ENCODE results near the gene GPR12.

Gene GPR12

DNA sequence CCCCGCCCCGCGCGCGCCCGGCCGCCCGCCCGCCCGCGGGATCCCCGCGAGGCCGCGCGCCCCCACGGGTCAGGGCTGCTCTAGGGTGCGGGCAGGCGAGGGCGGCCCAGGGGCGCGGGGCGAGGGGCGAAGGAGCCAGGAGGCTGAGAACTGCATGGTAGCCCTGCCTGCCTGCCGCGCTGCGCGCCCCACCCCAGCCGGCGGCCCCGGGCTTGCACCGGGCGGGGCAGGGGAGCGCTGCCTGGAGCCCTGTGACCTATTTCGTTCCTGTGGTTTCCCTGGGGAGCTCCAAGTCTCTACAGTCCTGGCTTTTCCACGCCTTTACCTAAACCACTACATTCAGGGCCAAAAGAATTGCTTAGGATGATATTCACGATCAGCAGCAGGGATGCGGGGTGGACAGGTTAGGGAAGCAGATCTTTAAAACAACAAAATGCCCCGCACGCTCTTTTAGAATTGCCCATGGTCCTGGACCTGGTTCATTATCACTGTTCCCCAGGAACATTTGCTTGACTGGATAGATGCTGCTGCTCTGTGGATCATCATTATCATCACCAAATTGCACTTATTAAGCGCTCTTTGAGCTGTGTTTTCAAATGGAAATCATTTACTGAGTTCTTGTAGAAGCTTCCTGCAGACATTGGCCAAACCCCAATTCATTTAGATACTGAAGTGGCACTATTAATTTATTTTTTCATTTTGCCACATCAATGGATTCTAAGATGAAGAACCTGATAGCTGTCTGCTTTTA, 421 bp upstream of the GPR12 start:
- CTCF ChIA-PET: no interaction called here
- Mint-ChIP-seq H3K4me3 (no peak overlapping the region), H3K4me1 (peaks cover 7% of the 10 kb centered on the region), H3K36me3 (no peaks in the 10 kb centered on the region), H3K27ac (no peak overlapping the region), H3K27me3 (peaks cover 60% of the 10 kb centered on the region), H3K9me3 (no peaks in the 10 kb centered on the region)
- no peak for DNase-seq

DNA sequence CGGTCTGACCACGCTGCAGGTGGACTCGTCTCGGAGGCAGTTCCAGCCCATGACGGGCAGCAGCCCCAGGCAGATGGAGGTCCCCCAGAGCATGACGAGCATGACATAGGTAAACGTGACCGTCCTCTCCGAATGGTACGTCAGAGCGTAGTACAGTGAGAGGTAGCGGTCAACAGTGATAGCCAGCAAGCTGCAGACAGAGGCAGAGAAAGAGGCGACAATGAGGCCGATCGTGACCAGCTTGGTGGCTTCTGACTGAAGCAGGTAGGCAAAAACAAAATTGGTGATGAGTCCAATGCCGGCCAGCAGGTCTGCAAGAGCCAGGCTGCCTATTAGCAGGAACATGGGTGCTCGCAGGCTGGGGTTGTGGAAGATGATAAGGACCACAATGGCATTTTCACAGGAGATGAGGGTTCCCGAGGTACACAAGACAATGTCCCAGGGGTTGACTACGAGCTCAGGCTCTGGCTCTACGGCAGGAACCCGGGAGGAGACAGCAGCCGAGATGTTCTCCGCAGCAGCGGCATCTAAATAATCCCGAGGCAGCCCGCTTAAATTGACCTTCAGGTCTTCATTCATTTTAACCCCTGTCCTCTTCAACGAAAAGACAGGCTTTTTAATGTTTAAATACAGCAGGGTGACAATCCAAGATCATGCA, 1.2 kb downstream of the GPR12 start:
- CTCF ChIA-PET: no interaction called here
- H3K4me1 Mint-ChIP-seq: peaks cover 7% of the 10 kb centered on the region
- H3K36me3 Mint-ChIP-seq: no peaks in the 10 kb centered on the region
- no peak overlapping the region for H3K27ac Mint-ChIP-seq
- no peaks in the 10 kb centered on the region for H3K9me3 Mint-ChIP-seq
- H3K27me3 Mint-ChIP-seq: peaks cover 54% of the 10 kb centered on the region
- no peak for DNase-seq
- H3K4me3 Mint-ChIP-seq: no peak overlapping the region

- Mint-ChIP-seq H3K4me3 (no peak overlapping the region), H3K27ac (peak overlapping the region; percentile 50), H3K36me3 (no peaks in the 10 kb centered on the region), H3K4me1 (peaks cover 7% of the 10 kb centered on the region), H3K9me3 (no peaks in the 10 kb centered on the region), H3K27me3 (peaks cover 54% of the 10 kb centered on the region)
- CTCF ChIA-PET: no interaction called here
- DNase-seq: no peak
Measured at GRCh38 chr13:26758496-26759157, 2.0 kb downstream of the GPR12 start.

- Mint-ChIP-seq H3K27me3 (peaks cover 41% of the 10 kb centered on the region), H3K9me3 (no peaks in the 10 kb centered on the region), H3K27ac (no peak overlapping the region), H3K4me3 (no peak overlapping the region), H3K4me1 (peaks cover 7% of the 10 kb centered on the region), H3K36me3 (no peaks in the 10 kb centered on the region)
- CTCF ChIA-PET: no interaction called here
- DNase-seq: no peak
Measured at GRCh38 chr13:26756961-26757360, 3.6 kb downstream of the GPR12 start.

DNA sequence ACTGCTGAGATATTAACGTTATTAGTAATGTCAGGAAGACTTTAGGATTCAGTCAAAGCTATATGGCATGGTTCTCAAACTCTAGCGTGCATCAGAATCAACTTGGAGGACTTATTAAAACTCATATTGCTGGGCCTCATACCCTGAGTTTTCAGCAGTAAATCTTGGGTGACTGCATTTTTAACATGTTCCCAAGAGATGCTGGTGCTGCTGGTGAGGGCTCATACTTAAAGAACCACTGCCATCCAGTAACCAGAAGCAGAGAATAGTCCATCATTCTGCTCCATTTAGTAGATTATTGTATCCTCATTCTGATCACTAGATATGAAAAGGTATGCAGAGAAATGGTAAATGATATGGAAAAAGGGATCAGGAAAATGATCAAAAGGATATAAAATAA, 7.9 kb downstream of the GPR12 start:
- Mint-ChIP-seq H3K4me1 (peaks cover 3% of the 10 kb centered on the region), H3K9me3 (no peaks in the 10 kb centered on the region), H3K27me3 (peaks cover 21% of the 10 kb centered on the region), H3K4me3 (no peak overlapping the region), H3K36me3 (no peaks in the 10 kb centered on the region), H3K27ac (no peak overlapping the region)
- CTCF ChIA-PET: no interaction called here
- no peak for DNase-seq

DNA sequence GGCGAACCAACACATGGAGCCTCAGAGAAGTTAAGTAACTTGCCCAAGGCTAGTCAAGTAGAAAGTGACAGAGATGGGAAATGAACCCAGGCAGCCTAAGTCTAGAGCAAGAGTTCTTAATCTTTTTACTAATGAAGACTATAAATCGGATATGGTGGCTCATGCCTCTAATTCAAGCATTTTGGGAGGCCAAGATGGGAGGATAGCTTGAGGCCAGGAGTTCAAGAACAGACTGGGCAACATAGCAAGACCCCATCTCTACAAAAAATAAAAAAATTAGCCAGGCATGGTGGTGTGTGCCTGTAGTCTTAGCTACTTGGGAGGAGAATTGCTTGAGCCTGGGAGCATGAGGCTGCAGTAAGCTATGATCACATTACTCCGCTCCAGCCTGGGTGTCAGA, 10.7 kb downstream of the GPR12 start:
- H3K36me3 Mint-ChIP-seq: no peaks in the 10 kb centered on the region
- no peak for DNase-seq
- CTCF ChIA-PET: interaction anchor here (1.2 to 1.8 kb wide), 2 partner anchors 29 to 52 kb away, joined by 3 to 4 read pairs; no protein-coding TSS in a partner anchor
- H3K9me3 Mint-ChIP-seq: no peaks in the 10 kb centered on the region
- no peak overlapping the region for H3K4me3 Mint-ChIP-seq
- no peak overlapping the region for H3K27ac Mint-ChIP-seq
- peaks cover 23% of the 10 kb centered on the region for H3K27me3 Mint-ChIP-seq
- peaks cover 3% of the 10 kb centered on the region for H3K4me1 Mint-ChIP-seq

DNA sequence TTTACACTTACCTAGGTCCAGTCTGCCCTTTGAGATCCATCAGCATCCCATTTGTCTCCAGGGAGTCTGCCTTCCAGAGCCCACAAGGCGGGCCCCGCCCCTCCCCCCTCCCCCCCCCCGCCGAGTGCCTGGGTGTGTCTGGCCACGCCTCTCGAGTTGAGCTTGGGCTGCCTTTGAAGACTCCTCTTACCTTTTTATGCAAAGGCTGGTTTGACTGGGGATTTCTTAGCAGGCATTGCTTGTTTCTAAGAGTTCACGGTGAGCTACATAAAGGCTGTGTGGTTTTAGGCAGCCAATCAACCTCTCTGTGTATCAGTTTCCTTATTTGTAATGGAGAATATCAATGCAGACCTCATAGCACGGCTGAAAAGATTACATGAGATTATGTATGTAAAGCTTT, 11.3 kb downstream of the GPR12 start:
- no peak overlapping the region for H3K27ac Mint-ChIP-seq
- no peak for DNase-seq
- no peak overlapping the region for H3K4me3 Mint-ChIP-seq
- H3K27me3 Mint-ChIP-seq: peaks cover 29% of the 10 kb centered on the region
- H3K4me1 Mint-ChIP-seq: peaks cover 3% of the 10 kb centered on the region
- H3K9me3 Mint-ChIP-seq: no peaks in the 10 kb centered on the region
- CTCF ChIA-PET: interaction anchor here (1.0 to 1.2 kb wide), 2 partner anchors 28 to 51 kb away, joined by 3 read pairs; no protein-coding TSS in a partner anchor
- H3K36me3 Mint-ChIP-seq: no peaks in the 10 kb centered on the region

- H3K4me3 Mint-ChIP-seq: no peak overlapping the region
- CTCF ChIA-PET: no interaction called here
- no peak for DNase-seq
- no peak overlapping the region for H3K27ac Mint-ChIP-seq
- H3K9me3 Mint-ChIP-seq: no peaks in the 10 kb centered on the region
- H3K27me3 Mint-ChIP-seq: peaks cover 37% of the 10 kb centered on the region
- H3K4me1 Mint-ChIP-seq: peaks cover 3% of the 10 kb centered on the region
- H3K36me3 Mint-ChIP-seq: no peaks in the 10 kb centered on the region
Measured at GRCh38 chr13:26747706-26748105, 12.9 kb downstream of the GPR12 start.

DNA sequence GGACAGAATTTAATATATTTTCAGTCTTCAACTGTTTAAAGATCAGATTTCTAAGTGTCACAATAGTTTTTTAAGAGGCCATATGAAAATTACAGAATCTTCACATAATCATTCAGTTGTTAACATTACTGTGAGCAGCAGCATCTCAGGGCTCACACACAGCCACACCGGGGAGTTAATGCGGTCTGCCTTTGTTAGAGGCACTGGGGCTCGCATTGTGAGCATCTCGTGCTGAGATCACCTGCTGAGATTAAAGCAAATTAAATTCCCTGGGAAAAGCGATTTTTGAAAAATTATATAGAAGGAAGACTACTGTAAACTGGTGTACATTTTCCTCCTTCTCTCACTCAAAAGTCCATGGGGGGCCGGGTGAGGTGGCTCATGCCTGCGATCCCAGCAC, 16.6 kb downstream of the GPR12 start:
- Mint-ChIP-seq H3K4me1 (no peaks in the 10 kb centered on the region), H3K27me3 (peaks cover 42% of the 10 kb centered on the region), H3K4me3 (no peak overlapping the region), H3K27ac (no peak overlapping the region), H3K9me3 (peaks cover 6% of the 10 kb centered on the region), H3K36me3 (no peaks in the 10 kb centered on the region)
- CTCF ChIA-PET: no interaction called here
- DNase-seq: no peak

DNA sequence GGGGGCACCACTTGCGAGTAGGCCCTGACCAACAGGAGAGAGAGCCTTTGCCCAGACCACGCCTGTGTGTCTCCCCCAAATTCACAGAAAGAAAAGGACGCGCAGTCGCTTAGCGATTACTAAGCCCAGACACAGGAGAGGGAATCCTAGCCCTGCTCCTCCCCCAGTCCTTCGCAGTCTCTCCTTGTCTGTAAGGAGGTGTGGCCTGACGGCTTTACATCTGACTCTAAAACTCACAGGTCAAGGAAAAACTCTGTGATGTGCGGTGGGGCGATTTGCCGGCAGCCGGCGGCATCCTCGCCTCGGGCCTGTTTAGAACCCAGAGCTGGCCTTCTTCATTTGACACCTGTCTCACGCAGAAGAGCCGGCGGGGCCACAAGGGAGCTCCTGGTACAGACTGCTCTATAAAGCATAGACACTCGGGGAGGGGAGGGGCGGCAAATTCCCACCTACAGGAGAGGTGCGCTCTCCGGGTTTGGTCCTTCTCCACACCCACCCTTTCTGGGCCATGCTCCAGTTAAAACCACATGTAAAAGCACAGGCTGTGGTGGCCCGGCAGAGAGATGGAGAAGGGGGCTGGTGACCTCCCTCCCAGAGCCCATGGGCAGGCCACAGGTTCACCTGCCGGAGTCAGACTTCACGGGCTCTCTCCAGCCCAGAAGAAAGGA, 17.8 kb downstream of the GPR12 start:
- CTCF ChIA-PET: no interaction called here
- Mint-ChIP-seq H3K4me3 (no peak overlapping the region), H3K4me1 (no peaks in the 10 kb centered on the region), H3K27ac (no peak overlapping the region), H3K27me3 (peaks cover 47% of the 10 kb centered on the region), H3K9me3 (peaks cover 9% of the 10 kb centered on the region), H3K36me3 (no peaks in the 10 kb centered on the region)
- DNase-seq: no peak

- CTCF ChIA-PET: no interaction called here
- no peak overlapping the region for H3K27ac Mint-ChIP-seq
- H3K9me3 Mint-ChIP-seq: peaks cover 15% of the 10 kb centered on the region
- H3K27me3 Mint-ChIP-seq: peaks cover 20% of the 10 kb centered on the region
- no peak overlapping the region for H3K4me3 Mint-ChIP-seq
- DNase-seq: no peak
- no peaks in the 10 kb centered on the region for H3K4me1 Mint-ChIP-seq
- H3K36me3 Mint-ChIP-seq: no peaks in the 10 kb centered on the region
Measured at GRCh38 chr13:26735677-26736076, 24.9 kb downstream of the GPR12 start.

DNA sequence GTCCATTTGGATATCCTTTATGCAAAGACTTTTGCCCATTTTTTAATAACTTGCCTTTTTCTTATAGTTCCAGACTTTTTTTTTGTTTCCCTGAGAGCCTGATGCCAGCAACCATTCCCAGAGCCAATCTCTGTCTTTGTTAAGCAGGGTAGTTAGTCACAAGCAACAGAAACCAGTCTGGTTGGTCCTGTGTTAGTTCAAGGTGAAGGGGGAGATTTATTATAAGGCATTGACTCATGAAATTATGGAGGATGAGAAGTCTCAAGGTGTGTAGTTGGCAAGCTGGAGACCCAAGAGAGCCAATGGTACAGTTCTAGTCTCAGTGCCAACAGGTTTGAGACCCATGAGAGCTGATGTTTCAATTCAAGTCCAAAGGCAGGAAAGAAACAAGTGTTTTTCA, 33.0 kb downstream of the GPR12 start:
- H3K4me3 Mint-ChIP-seq: no peak overlapping the region
- no peaks in the 10 kb centered on the region for H3K9me3 Mint-ChIP-seq
- CTCF ChIA-PET: interaction anchor here (1.7 kb wide), 1 partner anchor 145 kb away, joined by 7 read pairs; no protein-coding TSS in a partner anchor
- H3K36me3 Mint-ChIP-seq: no peaks in the 10 kb centered on the region
- no peak overlapping the region for H3K27ac Mint-ChIP-seq
- H3K4me1 Mint-ChIP-seq: no peaks in the 10 kb centered on the region
- no peak for DNase-seq
- no peaks in the 10 kb centered on the region for H3K27me3 Mint-ChIP-seq

DNA sequence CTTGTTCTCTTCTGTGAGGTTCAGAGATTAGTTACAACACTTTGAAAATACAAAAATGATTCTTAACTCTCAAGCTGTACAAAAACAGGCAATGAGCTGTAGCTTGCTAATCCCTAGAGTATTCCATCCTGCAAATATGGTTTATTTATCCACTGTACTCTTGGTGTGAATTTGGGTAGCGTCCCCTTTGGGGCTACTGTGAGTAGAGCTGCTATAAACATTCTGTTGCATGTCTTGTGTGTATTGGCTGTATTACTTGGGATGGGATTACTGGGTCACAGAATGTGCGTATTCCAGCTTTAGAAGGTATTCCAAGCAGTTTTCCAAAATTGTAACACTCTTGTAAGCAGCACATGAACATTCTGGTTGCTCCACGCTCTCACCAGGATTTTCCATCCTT, 33.5 kb downstream of the GPR12 start:
- H3K4me1 Mint-ChIP-seq: peaks cover 3% of the 10 kb centered on the region
- H3K27me3 Mint-ChIP-seq: no peaks in the 10 kb centered on the region
- DNase-seq: no peak
- no peaks in the 10 kb centered on the region for H3K36me3 Mint-ChIP-seq
- no peak overlapping the region for H3K4me3 Mint-ChIP-seq
- no peak overlapping the region for H3K27ac Mint-ChIP-seq
- CTCF ChIA-PET: interaction anchor here (1.7 kb wide), 1 partner anchor 145 kb away, joined by 7 read pairs; no protein-coding TSS in a partner anchor
- no peaks in the 10 kb centered on the region for H3K9me3 Mint-ChIP-seq

DNA sequence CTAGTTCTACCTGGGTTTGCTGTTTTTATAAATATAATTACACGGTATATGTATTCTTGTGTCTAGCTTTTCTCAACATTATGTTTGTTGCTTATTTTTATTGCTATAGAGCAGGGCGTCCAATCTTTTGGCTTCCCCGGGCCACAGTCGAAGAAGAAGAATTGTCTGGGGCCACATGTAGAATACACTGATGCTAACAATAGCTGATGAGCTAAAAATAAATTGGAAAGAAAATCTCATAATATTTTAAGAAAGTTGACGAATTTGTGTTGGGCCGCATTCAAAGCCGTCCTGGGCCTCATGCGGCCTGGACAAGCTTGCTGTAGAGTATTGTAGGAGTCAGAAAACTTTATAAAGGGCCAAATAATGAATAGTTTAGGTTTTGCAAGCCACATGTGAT, 33.9 kb downstream of the GPR12 start:
- no peak overlapping the region for H3K4me3 Mint-ChIP-seq
- H3K9me3 Mint-ChIP-seq: no peaks in the 10 kb centered on the region
- DNase-seq: no peak
- no peaks in the 10 kb centered on the region for H3K27me3 Mint-ChIP-seq
- H3K36me3 Mint-ChIP-seq: no peaks in the 10 kb centered on the region
- CTCF ChIA-PET: interaction anchor here (1.7 kb wide), 1 partner anchor 146 kb away, joined by 7 read pairs; no protein-coding TSS in a partner anchor
- H3K27ac Mint-ChIP-seq: no peak overlapping the region
- H3K4me1 Mint-ChIP-seq: peaks cover 7% of the 10 kb centered on the region
